HEK293 (cell line): Measurements from ENCODE around the gene ACTL8.

Experiments used
- CTCF ChIA-PET: fragments of 350-600 bp; formaldehyde crosslinking; extraction: SDS; loops from one replicate; lab custom pipeline; 2021; ENCODE audit warnings: antibody characterized with exemption; lab: Yijun Ruan, JAX
- POLR2A ChIA-PET: fragments of 300-600 bp; formaldehyde crosslinking; extraction: SDS; loops from one replicate; lab custom pipeline; 2020; ENCODE audit warnings: antibody characterized with exemption, inconsistent platforms; lab: Yijun Ruan, JAX
- H3K27ac ChIP-seq: fragments of 200-500 bp; sonication (Bioruptor generic); 2 replicates; pipeline ENCODE4 v1.5.1; 2014; ENCODE audit warnings: low read depth, low read length, control low read depth, inconsistent platforms; ENCODE audit errors: extremely low read depth
- H3K36me3 ChIP-seq, 2 experiments: fragments of 200-500 bp in 1 of 2; sonication (Bioruptor generic) in 1 of 2; 1 replicate in 1 of 2; 2 replicates in 1 of 2; pipeline ENCODE4 v1.5.1; 2014 to 2017; ENCODE audit warnings: inconsistent platforms in 2 of 2, low read length in 2 of 2; ENCODE audit not compliant: control insufficient read depth in 2 of 2, insufficient read depth in 1 of 2
- H3K4me1 ChIP-seq: fragments of 200-500 bp; sonication (Bioruptor generic); 2 replicates; pipeline ENCODE4 v1.5.1; 2014; ENCODE audit warnings: mild to moderate bottlenecking, low read length, inconsistent platforms; ENCODE audit not compliant: control insufficient read depth, insufficient read depth
- H3K4me3 ChIP-seq: 2 replicates; pipeline ENCODE4 v1.5.1; 2011; ENCODE audit warnings: low read depth, mild to moderate bottlenecking, control low read depth, low read length, moderate library complexity
- H3K9me3 ChIP-seq: fragments of 200-500 bp; sonication (Bioruptor generic); 2 replicates; pipeline ENCODE4 v1.5.1; 2014; ENCODE audit warnings: low read depth, low read length, inconsistent platforms; ENCODE audit not compliant: control insufficient read depth, insufficient read depth
- INSM2 ChIP-seq: fragments of 450-650 bp; formaldehyde crosslinking; IDR thresholded peaks from 2 replicates; pipeline ENCODE4 v1.5.1; 2016; ENCODE audit warnings: missing biosample characterization, missing genetic modification characterization
- MEIS1 ChIP-seq: sonication (generic); formaldehyde crosslinking; IDR thresholded peaks from 2 replicates; pipeline ENCODE4 v1.8.1; 2022; ENCODE audit warnings: missing genetic modification reagents, mild to moderate bottlenecking, borderline replicate concordance
- REPIN1 ChIP-seq: fragments of 450-650 bp; formaldehyde crosslinking; IDR thresholded peaks from 2 replicates; pipeline ENCODE4 v1.5.1; 2017; ENCODE audit warnings: missing biosample characterization, missing genetic modification characterization, low read depth
- SALL2 ChIP-seq: fragments of 450-650 bp; formaldehyde crosslinking; IDR thresholded peaks from 2 replicates; pipeline ENCODE4 v1.5.0; 2017; ENCODE audit warnings: missing biosample characterization, mild to moderate bottlenecking, missing genetic modification characterization, borderline replicate concordance
- SP2 ChIP-seq: fragments of 450-650 bp; formaldehyde crosslinking; IDR thresholded peaks from 2 replicates; pipeline ENCODE4 v1.5.1; 2016; ENCODE audit warnings: missing biosample characterization, missing genetic modification characterization
- TSHZ1 ChIP-seq: fragments of 450-650 bp; formaldehyde crosslinking; IDR thresholded peaks from 2 replicates; pipeline ENCODE4 v1.5.1; 2016; ENCODE audit warnings: missing biosample characterization, missing genetic modification characterization, borderline replicate concordance
- ZBTB10 ChIP-seq: fragments of 450-650 bp; formaldehyde crosslinking; IDR thresholded peaks from 2 replicates; pipeline ENCODE4 v1.5.1; 2016; ENCODE audit warnings: missing biosample characterization, missing genetic modification characterization
- ZNF114 ChIP-seq: fragments of 450-650 bp; formaldehyde crosslinking; IDR thresholded peaks from 2 replicates; pipeline ENCODE4 v1.5.0; 2017; ENCODE audit warnings: missing biosample characterization, missing genetic modification characterization
- ZNF133 ChIP-seq: fragments of 450-650 bp; formaldehyde crosslinking; IDR thresholded peaks from 2 replicates; pipeline ENCODE4 v1.5.1; 2016; ENCODE audit warnings: missing biosample characterization, missing genetic modification characterization
- ZNF138 ChIP-seq: fragments of 450-650 bp; formaldehyde crosslinking; IDR thresholded peaks from 2 replicates; pipeline ENCODE4 v1.5.1; 2016; ENCODE audit warnings: missing biosample characterization, missing genetic modification characterization, borderline replicate concordance
- ZNF24 ChIP-seq: fragments of 450-650 bp; formaldehyde crosslinking; IDR thresholded peaks from 2 replicates; pipeline ENCODE4 v1.5.1; 2016; ENCODE audit warnings: missing biosample characterization, missing genetic modification characterization
- ZNF366 ChIP-seq: fragments of 450-650 bp; formaldehyde crosslinking; conservative IDR thresholded peaks from 2 replicates; pipeline ENCODE4 v1.5.1; 2016; ENCODE audit warnings: missing biosample characterization, missing genetic modification characterization
- ZNF426 ChIP-seq: fragments of 450-650 bp; formaldehyde crosslinking; IDR thresholded peaks from 2 replicates; pipeline ENCODE4 v1.5.1; 2017; ENCODE audit warnings: missing biosample characterization, missing genetic modification characterization, mild to moderate bottlenecking, inconsistent platforms, moderate library complexity
- ZNF510 ChIP-seq: fragments of 450-650 bp; formaldehyde crosslinking; IDR thresholded peaks from 2 replicates; pipeline ENCODE4 v1.5.1; 2018; ENCODE audit warnings: mild to moderate bottlenecking, missing genetic modification characterization, missing biosample characterization; ENCODE audit not compliant: insufficient replicate concordance
- ZNF585B ChIP-seq: fragments of 450-650 bp; formaldehyde crosslinking; IDR thresholded peaks from 2 replicates; pipeline ENCODE4 v1.5.1; 2016; ENCODE audit warnings: missing biosample characterization, missing genetic modification characterization
- ZNF768 ChIP-seq: fragments of 450-650 bp; formaldehyde crosslinking; IDR thresholded peaks from 2 replicates; pipeline ENCODE4 v1.5.1; 2018; ENCODE audit warnings: missing biosample characterization, mild to moderate bottlenecking, missing genetic modification characterization
- ZNF776 ChIP-seq: fragments of 450-650 bp; formaldehyde crosslinking; IDR thresholded peaks from 2 replicates; pipeline ENCODE4 v1.5.0; 2017; ENCODE audit warnings: missing biosample characterization, missing genetic modification characterization, borderline replicate concordance
- ZNF843 ChIP-seq: fragments of 450-650 bp; formaldehyde crosslinking; IDR thresholded peaks from 2 replicates; pipeline ENCODE4 v1.5.1; 2016; ENCODE audit warnings: missing biosample characterization, missing genetic modification characterization

Gene ACTL8

GRCh38 chr1:17780916-17781315 is 25.8 kb downstream of the ACTL8 start:
- CTCF ChIA-PET = interaction anchor here (0.6 kb wide), 1 partner anchor 78 kb away, joined by 3 read pairs; no protein-coding TSS in a partner anchor

More at GRCh38 chr1:17780916-17781315, 25.8 kb downstream of the ACTL8 start:
- POLR2A ChIA-PET = no interaction called here
- no peak overlapping the region for H3K27ac ChIP-seq
- H3K4me3 ChIP-seq = no peak overlapping the region
- TF ChIP-seq ZNF768 (tag by site-specific recombination) (no peak), ZNF776 (tag by site-specific recombination) (no peak), ZNF138 (tag by site-specific recombination) (no peak), ZNF24 (no peak), ZNF426 (tag by site-specific recombination) (no peak), ZNF133 (tag by site-specific recombination) (no peak), ZBTB10 (no peak), MEIS1 (no peak), REPIN1 (tag by site-specific recombination) (no peak), INSM2 (tag by site-specific recombination) (no peak), ZNF510 (no peak), SALL2 (tag by site-specific recombination) (no peak), ZNF366 (tag by site-specific recombination) (no peak), ZNF114 (tag by site-specific recombination) (no peak), TSHZ1 (tag by site-specific recombination) (no peak), ZNF585B (tag by site-specific recombination) (no peak), SP2 (tag by site-specific recombination) (no peak), ZNF843 (tag by site-specific recombination) (no peak)
- H3K9me3 ChIP-seq = no peaks in the 10 kb centered on the region
- no peaks in the 10 kb centered on the region for H3K4me1 ChIP-seq
- no peaks in the 10 kb centered on the region for H3K36me3 ChIP-seq
